Fibroblast of peridontal ligament (primary cell): ENCODE results near the gene DDX6.
"Not testable (repeated sequence)": the region's sequence is repeated elsewhere in the genome, so short reads cannot be mapped to it uniquely, and the experiment has no call there.

ENCODE experiments used
- DNase-seq: peaks from one replicate; pipeline ENCODE4 v3.0.0-alpha.2; 2010; ENCODE audit errors: extremely low read depth

Gene DDX6

GRCh38 chr11:118744046-118744445 lies 46.9 kb downstream of the DDX6 start:
- peak; percentile 74 for DNase-seq

- DNase-seq = peak; percentile 10
Measured at GRCh38 chr11:118742304-118742703, 48.7 kb downstream of the DDX6 start.

GRCh38 chr11:118740892-118741291 lies 50.1 kb downstream of the DDX6 start:
- DNase-seq = no peak

- DNase-seq = no peak
Measured at GRCh38 chr11:118735203-118735602, 55.8 kb downstream of the DDX6 start.

- no peak for DNase-seq
Measured at GRCh38 chr11:118734031-118734430, 56.9 kb downstream of the DDX6 start.

- not testable (repeated sequence) for DNase-seq
Measured at GRCh38 chr11:118729753-118730152, 61.2 kb downstream of the DDX6 start.

- DNase-seq = not testable (repeated sequence)
Measured at GRCh38 chr11:118728112-118728511, 62.9 kb downstream of the DDX6 start.

- not testable (repeated sequence) for DNase-seq
Measured at GRCh38 chr11:118727721-118728066, 63.3 kb downstream of the DDX6 start.

- not testable (repeated sequence) for DNase-seq
Measured at GRCh38 chr11:118727001-118727720, 63.8 kb downstream of the DDX6 start.

GRCh38 chr11:118721478-118722015 lies 69.4 kb downstream of the DDX6 start:
- DNase-seq = not testable (repeated sequence)

- not testable (repeated sequence) for DNase-seq
Measured at GRCh38 chr11:118720740-118721139, 70.2 kb downstream of the DDX6 start.

- DNase-seq = not testable (repeated sequence)
Measured at GRCh38 chr11:118720078-118720477, 70.9 kb downstream of the DDX6 start.

GRCh38 chr11:118718562-118718961 lies 72.4 kb downstream of the DDX6 start:
- not testable (repeated sequence) for DNase-seq

GRCh38 chr11:118717733-118718132 lies 73.2 kb downstream of the DDX6 start:
- not testable (repeated sequence) for DNase-seq

- not testable (repeated sequence) for DNase-seq
Measured at GRCh38 chr11:118717221-118717620, 73.7 kb downstream of the DDX6 start.

- no peak for DNase-seq
Measured at GRCh38 chr11:118715837-118716260, 75.1 kb downstream of the DDX6 start.

GRCh38 chr11:118715245-118715831 lies 75.6 kb downstream of the DDX6 start:
- peak; percentile 62 for DNase-seq

GRCh38 chr11:118714816-118715215 lies 76.1 kb downstream of the DDX6 start:
- DNase-seq = no peak

- not testable (repeated sequence) for DNase-seq
Measured at GRCh38 chr11:118714416-118714815, 76.5 kb downstream of the DDX6 start.

- no peak for DNase-seq
Measured at GRCh38 chr11:118708296-118708695, 82.7 kb downstream of the DDX6 start.

GRCh38 chr11:118706546-118706825 lies 84.5 kb downstream of the DDX6 start:
- DNase-seq = no peak

- no peak for DNase-seq
Measured at GRCh38 chr11:118705791-118706545, 85.0 kb downstream of the DDX6 start.
